Left forelimb (tissue), 1 donor: ENCODE data around the gene MIA3.
"Not testable (repeated sequence)": the region's sequence is repeated elsewhere in the genome, so short reads cannot be mapped to it uniquely, and the experiment has no call there.

Source experiments
- DNase-seq: peaks from one replicate; pipeline ENCODE4 v3.0.0-alpha.2; 2018; ENCODE audit warnings: low spot score

Gene MIA3

DNA sequence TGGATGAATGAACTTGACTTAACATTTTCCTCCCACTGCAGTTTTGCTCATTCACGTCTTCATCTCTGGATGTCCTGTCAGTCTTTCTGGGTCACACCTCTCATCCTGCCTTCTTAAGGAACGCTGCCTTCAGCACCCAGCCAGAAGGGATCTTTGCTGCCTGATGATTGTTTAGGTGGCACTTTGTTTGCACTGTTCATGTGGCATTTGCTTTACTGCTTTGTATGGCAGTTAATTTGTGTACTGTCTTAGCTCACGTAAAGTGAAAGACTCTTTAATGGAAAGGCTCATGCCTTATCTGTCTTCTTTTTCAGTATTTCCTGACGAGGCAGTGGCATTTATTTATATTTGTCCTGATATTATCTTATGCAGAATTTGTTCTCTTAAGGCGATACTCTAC is 4.9 kb downstream of the MIA3 start:
- DNase-seq = no peak

DNA sequence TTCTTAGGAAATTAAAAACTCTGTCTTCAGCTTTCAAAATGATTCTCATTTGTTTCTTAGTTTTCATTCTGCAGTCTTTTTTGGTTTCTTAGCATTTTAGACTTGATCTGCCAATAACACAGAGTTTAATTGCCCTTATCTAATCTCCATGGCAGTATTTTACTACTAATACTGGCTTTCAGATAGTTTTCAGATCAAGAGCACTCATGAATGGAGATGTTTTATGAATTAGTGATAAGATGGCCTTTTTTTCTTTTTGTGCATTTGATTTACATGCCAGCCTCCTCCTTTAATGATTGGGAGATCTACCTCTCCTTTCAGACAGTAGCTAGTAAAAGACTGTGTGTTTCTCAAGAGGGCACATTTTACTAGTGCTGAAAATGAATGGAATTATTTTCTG is 5.6 kb downstream of the MIA3 start:
- DNase-seq = no peak

DNA sequence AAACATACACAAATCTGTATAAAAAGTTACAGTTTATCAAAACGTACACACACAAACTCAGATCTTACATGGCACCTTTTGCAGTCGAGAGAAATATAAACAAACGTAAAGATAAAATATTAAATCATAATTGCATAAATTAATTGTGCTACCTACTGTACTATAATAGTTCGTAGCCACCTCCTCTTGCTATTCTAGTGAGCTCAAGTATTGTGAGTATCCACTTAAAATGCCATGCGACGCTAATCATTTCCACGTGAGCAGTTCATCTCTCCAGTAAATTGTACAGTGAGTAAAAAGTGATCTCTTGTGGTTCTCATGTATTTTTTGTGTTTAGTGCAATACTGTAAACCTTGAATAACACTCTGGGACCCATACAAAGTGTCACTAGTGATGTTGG is 6.3 kb downstream of the MIA3 start:
- DNase-seq = no peak

DNA sequence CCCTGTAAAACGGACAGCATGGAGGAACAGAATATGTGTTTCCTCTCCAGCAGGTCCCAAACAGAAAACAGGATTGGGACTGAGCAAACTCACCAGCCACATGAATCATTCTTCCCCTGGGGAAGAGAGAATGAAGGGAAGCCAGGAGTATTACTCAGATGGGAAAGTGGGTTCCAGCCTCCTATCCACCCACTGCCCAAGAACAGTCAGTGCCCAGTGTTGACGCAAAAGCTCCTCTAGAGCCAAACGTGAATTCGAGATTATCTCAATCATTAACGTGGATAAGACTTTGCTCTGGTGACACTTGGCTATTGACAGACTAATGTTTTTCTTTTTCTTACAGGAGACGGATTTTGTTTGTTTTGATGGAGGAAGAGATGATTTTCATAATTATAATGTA is 9.3 kb downstream of the MIA3 start:
- no peak for DNase-seq

DNA sequence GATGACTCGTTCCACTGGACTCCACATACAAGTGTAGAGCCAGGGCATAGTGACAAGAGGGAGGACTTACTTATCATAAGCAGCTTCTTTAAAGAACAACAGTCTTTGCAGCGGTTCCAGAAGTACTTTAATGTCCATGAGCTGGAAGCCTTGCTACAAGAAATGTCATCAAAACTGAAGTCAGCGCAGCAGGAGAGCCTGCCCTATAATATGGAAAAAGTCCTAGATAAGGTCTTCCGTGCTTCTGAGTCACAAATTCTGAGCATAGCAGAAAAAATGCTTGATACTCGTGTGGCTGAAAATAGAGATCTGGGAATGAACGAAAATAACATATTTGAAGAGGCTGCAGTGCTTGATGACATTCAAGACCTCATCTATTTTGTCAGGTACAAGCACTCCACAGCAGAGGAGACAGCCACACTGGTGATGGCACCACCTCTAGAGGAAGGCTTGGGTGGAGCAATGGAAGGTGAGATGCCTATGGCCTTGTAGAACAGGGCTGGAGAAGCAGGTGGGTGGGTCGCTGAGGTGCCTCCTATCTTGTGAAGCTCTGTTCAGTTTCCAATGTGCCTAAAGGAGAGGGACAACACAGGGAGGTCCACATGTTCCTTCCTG is 12.1 kb downstream of the MIA3 start:
- no peak for DNase-seq

DNA sequence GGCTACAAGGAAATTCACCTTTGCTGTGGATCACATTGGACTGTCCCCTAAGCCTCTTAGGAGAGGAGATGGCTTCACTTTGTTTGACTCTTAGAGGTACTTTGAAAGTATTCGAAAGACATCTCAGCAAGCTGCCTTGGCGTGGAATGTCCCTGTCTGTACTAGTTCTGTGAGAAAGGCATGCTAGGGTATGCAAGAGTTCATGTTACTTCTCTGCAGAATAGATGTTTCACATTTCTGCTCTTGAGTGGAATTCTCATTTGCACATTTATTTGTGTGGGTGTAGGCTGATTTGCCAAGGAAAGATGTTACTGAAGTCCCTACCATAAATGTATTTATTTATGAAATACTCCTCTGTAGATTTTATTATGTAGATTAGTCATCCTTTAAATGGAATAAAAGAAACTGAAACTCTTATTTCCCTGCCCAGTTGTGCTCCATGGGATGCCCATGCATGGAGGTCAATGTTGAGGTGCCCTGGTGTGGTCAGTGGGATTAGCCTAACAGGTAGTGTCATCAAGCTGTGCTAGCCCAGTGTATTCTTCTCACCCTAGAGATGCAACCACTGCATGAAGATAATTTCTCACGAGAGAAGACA is 13.8 kb downstream of the MIA3 start:
- DNase-seq = no peak

DNA sequence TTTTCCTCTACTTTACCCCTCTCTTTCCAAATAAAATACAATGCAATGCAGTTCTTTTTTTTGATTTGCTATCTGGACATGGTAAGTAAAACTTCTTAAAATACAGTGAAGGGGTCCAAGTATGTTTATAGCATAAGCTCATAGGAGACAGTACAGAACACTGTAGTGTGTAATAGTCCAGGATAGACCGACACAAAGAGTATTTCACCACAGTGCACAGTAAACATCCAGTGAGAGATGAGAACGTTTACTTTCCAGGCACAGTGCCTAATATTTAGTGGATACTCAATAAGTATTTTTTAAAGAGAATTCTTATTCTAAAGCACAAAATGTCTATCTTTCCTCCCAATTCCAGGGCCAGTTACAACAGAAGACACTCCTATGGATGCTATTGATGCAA is 14.9 kb downstream of the MIA3 start:
- DNase-seq = no peak

DNA sequence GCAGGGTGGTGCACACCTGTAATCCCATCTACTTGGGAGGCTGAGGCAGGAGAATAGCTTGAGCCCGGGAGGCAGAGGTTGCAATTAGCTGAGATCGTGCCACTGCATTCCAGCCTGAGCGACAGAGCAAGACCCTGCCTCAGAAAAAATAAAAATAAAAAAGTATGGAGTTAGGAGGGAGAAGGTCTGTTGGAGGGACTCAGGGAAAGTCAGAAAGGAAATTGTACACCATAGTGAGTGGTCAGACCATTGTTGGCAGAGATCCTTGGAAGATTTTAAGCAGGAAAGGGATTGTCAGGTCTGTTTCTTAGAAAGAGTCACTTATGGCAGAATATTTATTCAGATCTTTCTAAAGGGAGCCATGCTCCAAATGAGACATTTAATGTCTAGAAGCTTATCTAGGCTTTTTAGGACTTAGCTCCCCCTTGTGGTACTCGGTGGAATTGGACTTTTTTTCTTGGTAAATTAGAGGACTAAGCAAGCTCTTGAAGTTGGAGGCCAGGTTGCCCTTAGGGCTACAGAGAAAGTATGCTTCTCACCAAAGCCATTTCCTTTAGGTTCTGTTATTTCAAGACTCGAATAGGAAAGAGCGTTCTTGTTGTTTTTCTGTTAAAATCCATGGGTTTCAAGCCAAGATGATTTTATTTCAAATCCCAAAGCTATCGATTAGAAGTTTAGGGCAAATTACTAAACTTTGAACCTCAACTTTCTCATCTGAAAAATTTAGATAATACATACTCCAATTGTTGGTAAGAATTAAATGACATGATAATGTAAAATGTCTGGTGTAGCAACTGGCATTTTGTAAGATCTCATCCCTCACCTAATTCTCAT is 16.5 kb downstream of the MIA3 start:
- DNase-seq = no peak

DNA sequence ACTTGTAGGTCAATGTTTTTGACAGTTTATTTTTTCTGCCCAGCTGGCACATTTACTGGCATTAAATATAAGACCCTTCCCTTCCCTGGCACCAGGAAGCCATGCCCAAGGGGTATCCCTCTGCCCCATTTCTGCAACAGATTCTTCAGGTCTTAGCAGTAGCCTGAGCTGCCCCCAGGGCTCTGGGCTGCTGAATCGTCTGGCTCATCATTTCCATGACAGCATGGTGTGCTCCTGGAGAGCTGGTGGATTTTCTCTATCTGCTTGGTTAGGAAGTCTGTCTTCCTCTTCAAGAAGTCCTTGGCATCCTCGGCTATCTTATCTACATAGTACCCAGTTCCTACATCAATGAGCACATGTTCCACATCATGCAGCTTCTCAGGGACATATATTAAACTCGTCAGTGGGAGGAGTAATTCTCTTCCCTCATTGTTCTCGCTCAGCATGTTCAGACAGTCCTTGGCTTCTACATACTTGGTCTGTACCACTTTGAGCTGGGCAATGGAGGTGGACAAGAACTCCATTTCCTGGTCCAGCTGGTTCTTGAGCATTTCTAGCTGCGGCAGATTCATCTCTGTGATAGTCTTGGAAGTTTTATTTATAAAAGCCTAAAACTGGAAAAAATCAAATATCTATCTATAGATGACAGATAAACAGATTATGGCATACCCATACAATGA is 23.5 kb downstream of the MIA3 start:
- no peak for DNase-seq

DNA sequence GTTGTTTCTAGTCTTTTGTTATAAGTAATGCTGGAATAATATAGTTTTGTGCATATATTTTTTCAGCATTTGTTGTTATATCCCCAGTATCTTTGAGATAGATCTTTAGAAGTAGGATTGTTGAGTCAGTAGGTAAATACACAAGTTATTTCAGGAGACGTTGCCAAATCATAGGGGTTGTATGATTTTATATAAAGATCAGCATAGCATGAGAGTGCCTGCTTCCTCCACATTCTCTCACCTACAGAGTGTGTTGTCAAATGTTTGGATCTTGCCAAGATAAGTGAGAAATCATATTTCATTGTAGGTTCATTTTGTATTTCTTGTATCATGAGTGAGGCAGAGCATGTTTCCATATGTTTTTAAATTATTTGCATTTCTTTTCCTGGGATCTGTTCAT is 24.6 kb downstream of the MIA3 start:
- no peak for DNase-seq

DNA sequence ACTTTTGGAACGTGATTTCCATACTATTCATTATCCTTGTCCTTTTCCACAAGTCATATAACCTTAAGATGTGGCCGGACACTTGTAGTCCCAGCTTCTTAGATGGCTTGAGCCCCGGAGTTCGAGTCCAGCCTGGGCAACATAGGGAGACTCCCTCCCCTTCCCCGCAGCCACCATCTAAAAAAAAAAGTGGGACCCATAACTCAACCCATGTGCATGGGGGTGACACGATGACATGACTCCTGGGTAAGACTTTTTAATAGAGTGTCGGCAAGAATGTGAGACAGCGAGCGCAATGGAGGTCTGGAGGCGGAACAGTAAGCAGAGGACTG is 25.7 kb downstream of the MIA3 start:
- no peak for DNase-seq

DNA sequence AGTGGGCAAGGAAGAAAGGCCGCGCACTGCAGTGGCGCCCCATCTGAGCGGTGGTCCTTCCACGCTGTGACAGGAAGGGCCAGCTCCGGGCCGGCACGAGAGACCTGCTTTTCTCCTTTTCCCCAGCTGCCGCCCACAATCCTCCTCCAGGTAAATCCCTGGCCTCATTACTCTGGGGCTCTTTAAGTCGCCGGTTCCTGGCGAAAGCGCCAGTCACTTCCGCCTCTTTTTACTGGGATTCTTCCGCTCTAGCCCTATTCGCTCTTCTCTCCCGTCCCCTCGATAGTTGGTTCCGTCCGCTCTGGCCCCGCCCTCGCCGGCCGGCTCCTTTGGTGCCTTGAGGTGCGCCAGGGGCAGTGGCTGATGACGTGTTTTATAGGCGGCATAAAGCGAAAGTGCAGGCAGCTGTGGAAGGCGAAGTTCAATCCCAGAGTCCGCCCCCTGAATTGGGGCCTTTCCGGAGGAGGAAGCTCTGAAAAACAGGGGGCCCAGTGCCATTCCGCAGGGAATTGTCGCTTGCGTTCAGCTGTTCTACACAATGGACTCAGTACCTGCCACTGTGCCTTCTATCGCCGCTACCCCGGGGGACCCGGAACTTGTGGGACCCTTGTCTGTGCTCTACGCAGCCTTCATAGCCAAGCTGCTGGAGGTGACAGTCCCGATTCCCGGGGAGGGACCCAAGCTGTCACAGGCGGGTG is 26.2 kb downstream of the MIA3 start:
- DNase-seq = peak; percentile 98

DNA sequence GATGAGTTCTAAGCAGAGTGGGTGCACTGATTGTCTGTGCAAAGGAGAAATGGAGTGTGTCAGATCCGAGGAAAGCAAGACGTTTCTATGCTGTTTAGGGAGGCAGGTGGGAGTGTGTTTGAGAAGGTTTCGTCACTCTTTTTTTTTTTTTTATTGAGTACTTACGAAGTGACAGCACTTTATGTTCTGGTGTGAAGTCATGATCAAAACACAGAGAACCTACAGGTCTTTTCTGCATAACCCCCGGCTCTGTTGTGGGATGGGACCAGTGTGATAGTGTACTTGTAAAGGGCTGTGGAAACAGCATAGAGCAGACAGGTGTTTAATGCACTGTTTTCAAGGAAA is 26.7 kb downstream of the MIA3 start:
- DNase-seq = no peak

DNA sequence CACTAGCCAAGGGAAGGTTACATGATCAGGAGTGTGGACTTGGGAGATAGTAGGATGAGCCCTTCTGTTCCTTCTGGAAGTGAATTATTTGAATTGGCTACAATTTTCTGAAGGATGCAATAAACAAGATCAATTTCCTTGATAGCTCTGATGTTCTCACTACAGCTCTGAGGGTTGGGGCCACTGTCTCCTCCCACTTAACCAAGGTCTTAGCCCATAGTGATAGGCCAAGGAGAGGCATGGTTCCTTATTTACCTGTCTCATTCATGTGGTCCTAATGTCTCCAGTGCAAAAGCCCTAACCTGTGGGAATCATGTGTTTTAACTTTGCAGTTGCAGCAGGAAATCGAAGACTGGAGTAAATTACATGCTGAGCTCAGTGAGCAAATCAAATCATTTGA is 34.8 kb downstream of the MIA3 start:
- DNase-seq = no peak

DNA sequence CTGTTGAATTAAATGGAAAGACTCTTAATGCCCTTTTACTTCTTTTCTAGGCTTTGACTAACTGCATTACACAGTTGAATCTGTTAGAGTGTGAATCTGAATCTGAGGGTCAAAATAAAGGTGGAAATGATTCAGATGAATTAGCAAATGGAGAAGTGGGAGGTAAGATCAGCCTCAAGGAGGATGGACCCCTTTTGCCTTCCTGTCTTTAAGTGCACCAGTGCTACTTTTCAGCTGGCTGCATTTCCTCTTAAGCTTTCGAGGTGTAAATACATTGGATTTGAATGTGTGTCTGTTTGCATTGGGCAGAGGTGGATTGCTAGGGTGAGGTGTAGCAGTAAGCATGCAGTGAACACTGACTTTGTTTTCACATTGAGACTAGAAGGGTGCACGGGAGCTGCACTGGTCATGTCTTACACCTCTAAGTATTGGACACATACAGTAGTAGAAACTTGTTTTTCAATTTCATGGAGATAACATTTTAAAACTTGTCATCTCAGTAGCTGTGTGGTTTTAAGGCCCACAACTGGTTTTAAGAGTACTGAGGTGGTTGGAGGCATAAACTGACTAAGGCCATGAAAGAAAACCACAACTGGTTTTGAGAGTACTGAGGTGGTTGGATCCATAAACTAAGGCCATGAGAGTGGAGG is 35.4 kb downstream of the MIA3 start:
- DNase-seq = no peak

DNA sequence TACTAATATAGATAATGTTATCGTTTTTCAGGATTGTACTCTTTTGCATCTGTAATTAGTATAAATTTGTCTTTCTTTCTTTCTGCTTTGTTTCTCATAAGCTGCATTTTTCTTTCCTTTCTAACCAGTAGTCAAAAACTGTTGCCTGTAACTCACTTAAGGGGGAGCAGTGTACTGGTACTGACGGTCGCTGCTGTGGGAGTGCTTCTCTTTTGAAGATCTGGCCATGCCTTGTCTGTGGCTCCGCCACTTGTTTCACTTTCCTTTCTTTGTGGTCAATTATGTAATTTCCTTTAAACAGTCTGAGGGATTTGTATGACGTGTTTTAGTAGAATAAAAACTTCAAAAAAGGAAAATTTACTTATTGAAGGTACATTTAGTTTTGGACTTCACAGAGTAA is 37.0 kb downstream of the MIA3 start:
- DNase-seq = no peak

DNA sequence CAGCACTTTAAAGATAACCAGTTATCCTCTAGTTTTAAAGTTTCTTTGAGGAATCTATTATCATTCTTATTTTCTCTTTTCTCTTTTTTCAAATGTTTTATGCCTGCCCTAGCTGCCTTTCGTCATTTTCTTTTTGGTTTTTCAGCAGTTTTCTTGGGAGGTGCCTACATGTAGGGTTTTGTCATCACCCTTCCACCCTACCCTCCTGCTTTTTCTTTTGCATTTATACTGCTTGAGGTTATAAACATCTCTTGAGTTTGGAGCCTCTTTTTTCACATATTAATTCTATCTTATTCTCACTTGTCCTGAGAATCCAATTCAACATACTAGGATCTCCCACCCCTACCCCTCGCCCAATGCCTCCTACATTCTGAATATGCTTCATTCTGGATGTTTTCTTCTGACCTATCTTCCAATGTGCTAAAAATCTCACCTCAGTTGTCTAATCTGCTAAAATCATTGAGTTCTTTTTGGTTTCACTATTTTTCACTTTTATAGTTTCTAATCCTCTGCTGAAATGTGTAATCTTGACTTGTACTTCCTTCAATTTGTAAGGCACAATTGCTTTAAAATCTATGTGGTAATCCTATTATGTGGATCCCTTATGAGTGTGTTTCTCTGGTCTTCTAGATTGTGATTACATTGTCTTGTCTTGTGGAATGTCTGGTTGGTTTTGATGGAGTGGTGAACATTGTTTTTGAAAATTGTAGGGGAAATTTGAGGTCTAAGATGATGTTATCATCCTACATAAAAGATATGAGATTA is 38.7 kb downstream of the MIA3 start:
- DNase-seq = no peak

DNA sequence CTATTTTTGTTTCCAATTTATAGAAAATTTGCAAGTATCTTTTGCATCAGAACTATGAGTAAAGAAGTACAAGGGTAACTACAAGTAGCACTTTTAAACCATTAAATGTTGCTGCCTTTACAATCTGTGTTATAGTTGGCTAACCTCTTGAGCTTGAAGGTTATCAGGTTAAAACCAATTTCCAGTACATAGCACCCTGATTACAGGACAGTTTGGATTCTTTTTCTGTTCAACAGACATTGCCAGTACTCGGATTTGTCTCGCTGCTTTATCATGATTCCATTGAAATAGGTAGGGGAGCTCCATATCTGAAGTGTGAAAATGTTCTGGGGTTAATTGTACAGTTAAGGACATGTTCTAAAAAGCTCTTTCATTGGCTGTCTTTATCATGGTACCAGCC is 40.0 kb downstream of the MIA3 start:
- DNase-seq = no peak

DNA sequence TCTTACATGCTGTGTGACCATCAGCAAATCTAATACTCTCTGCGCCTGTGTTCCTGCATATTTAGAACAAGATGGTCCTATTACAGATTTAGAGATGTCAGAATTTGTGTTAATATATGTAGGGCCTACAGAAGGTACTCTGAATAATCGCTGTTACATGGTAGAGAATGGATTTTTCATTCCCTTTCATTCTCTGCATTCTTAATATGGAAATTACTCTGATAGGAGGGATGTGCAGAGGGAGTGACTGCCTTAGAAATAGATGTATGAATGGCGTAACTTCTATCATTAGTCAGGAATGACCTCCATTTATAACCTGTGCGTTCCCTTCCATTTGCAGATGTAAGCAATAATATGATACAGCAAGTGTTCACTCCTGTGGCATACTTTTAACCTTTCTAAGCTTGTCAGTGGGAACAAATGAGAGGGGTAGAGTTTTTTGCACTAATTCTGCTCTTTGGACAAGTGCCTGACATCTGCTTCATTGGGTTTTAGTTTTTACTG is 45.6 kb downstream of the MIA3 start:
- no peak for DNase-seq

DNA sequence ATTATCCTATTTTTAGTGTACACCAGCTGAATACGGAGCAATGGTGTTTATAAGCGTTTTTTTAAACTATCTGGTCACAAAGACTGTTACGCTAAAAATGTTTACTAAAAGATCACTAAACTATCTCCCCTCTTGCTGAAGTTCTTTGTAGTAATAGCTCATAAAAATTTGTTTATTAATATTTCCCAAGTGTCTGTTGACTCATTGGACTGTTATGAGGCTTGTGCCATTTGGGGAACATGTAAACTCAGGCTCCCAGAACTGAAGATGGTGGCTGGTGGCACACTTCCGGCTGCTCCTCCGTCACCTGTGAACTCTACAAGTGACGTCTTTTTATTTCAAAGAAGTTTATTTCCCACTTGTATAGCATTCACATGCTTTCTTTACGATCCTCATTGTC is 48.1 kb downstream of the MIA3 start:
- no peak for DNase-seq

DNA sequence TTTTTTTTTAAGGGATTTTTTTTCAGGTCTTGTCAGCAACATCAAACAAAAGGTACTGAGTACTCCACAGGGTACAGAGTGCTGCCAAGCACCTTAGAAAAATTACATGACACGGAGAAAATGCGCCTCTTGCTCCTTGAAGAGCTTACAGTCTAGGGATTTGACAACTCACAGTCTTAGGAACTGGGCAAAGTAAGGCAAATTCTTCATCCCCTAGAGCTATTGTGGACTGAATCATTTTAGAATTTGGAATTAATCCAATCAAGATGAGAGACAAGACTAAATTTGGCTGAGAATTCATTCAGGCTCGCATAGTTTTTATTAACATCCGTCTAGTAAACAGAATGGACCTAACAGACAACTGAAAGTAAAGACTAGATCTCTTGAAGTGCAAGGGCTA is 50.3 kb downstream of the MIA3 start:
- not testable (repeated sequence) for DNase-seq
